Neuronal stem cell (in vitro differentiated cells): Measurements from ENCODE around the gene GPN2. TPM values are rescaled to one million over a fixed set of nuclear protein-coding genes. Genes with fewer than 3 reads are reported as not detected.

ENCODE experiments used
- DNase-seq: peaks from one replicate; pipeline ENCODE4 v3.0.0-alpha.2; 2013; ENCODE audit warnings: low spot score
- H2AFZ ChIP-seq: one replicate; pipeline ENCODE4 v1.6.1; 2013; ENCODE audit warnings: mild to moderate bottlenecking, low read length, inconsistent platforms
- H2AK5ac ChIP-seq: 2 replicates; pipeline ENCODE4 v1.6.1; 2013; ENCODE audit warnings: low read depth, mild to moderate bottlenecking, inconsistent platforms, low read length, moderate library complexity, mixed read lengths
- H2BK120ac ChIP-seq: 2 replicates; pipeline ENCODE4 v1.6.1; 2013; ENCODE audit warnings: low read depth, mild to moderate bottlenecking, inconsistent platforms, low read length, moderate library complexity, mixed read lengths
- H2BK12ac ChIP-seq: one replicate; pipeline ENCODE4 v1.6.1; 2013; ENCODE audit warnings: low read length, inconsistent platforms
- H2BK15ac ChIP-seq: 2 replicates; pipeline ENCODE4 v1.6.1; 2013; ENCODE audit warnings: mild to moderate bottlenecking, low read length, inconsistent platforms, mixed read lengths
- H2BK5ac ChIP-seq: one replicate; pipeline ENCODE4 v1.6.1; 2013; ENCODE audit warnings: inconsistent platforms, mild to moderate bottlenecking, low read length, moderate library complexity
- H3K14ac ChIP-seq: one replicate; pipeline ENCODE4 v1.6.1; 2013; ENCODE audit warnings: low read length, inconsistent platforms
- H3K18ac ChIP-seq: 2 replicates; pipeline ENCODE4 v1.6.1; 2013; ENCODE audit warnings: low read length, inconsistent platforms
- H3K23ac ChIP-seq: 2 replicates; pipeline ENCODE4 v1.6.1; 2013; ENCODE audit warnings: low read depth, mild to moderate bottlenecking, mixed read lengths, low read length, inconsistent platforms; ENCODE audit not compliant: poor library complexity
- H3K27ac ChIP-seq: replicated peaks from 3 replicates; pipeline ENCODE4 v1.5.1; 2013; ENCODE audit warnings: low read length, inconsistent platforms
- H3K27me3 ChIP-seq, 3 experiments: 2 replicates each; pipeline ENCODE4 v1.6.1; 2013; ENCODE audit warnings: low read length in 3 of 3, mild to moderate bottlenecking in 2 of 3, inconsistent platforms in 1 of 3, low read depth in 1 of 3, mixed read lengths in 1 of 3, moderate library complexity in 1 of 3; ENCODE audit not compliant: control insufficient read depth in 3 of 3, insufficient read depth in 3 of 3
- H3K36me3 ChIP-seq, 2 donors: replicated peaks in 1 of 2; 2 replicates each; pipeline ENCODE4 v1.6.1; 2013; ENCODE audit warnings: low read length in 2 of 2; ENCODE audit not compliant: control insufficient read depth in 2 of 2, insufficient read depth in 2 of 2
- H3K4ac ChIP-seq: 2 replicates; pipeline ENCODE4 v1.6.1; 2013; ENCODE audit warnings: inconsistent platforms, mild to moderate bottlenecking, low read length, moderate library complexity
- H3K4me1 ChIP-seq, 2 donors: 1 replicate in 1 of 2; 2 replicates in 1 of 2; pipeline ENCODE4 v1.6.1; 2013; ENCODE audit warnings: low read length in 2 of 2, low read depth in 1 of 2; ENCODE audit not compliant: control insufficient read depth in 2 of 2, insufficient read depth in 1 of 2
- H3K4me2 ChIP-seq: one replicate; pipeline ENCODE4 v1.6.1; 2013; ENCODE audit warnings: mild to moderate bottlenecking, low read length, inconsistent platforms; ENCODE audit not compliant: insufficient read depth, poor library complexity, severe bottlenecking
- H3K4me3 ChIP-seq, 2 donors: 2 replicates each; pipeline ENCODE4 v1.5.1; 2013; ENCODE audit warnings: low read length in 2 of 2, mild to moderate bottlenecking in 2 of 2, inconsistent platforms in 1 of 2, moderate library complexity in 1 of 2
- H3K79me1 ChIP-seq: one replicate; pipeline ENCODE4 v1.6.1; 2013; ENCODE audit warnings: low read depth, mild to moderate bottlenecking, inconsistent platforms, low read length, moderate library complexity
- H3K9ac ChIP-seq: one replicate; pipeline ENCODE4 v1.6.1; 2013; ENCODE audit warnings: mild to moderate bottlenecking, low read depth, low read length, inconsistent platforms; ENCODE audit not compliant: poor library complexity
- H3K9me3 ChIP-seq, 2 donors: replicated peaks in 1 of 2; 2 replicates each; pipeline versions ENCODE3 to v1.6.1; 2013; ENCODE audit warnings: low read length in 2 of 2, mild to moderate bottlenecking in 2 of 2, inconsistent platforms in 1 of 2, low read depth in 1 of 2, mixed read lengths in 1 of 2, moderate library complexity in 1 of 2; ENCODE audit not compliant: control insufficient read depth in 2 of 2, insufficient read depth in 1 of 2
- H4K8ac ChIP-seq: one replicate; pipeline ENCODE4 v1.6.1; 2013; ENCODE audit warnings: low read depth, mild to moderate bottlenecking, inconsistent platforms, low read length, moderate library complexity
- H4K91ac ChIP-seq: one replicate; pipeline ENCODE4 v1.6.1; 2013; ENCODE audit warnings: low read length, low read depth, mild to moderate bottlenecking, inconsistent platforms; ENCODE audit not compliant: poor library complexity
- WGBS, 2 donors: extraction: QIAGEN DNeasy Blood & Tissue Kit; methylation state at CpG; one replicate each; pipeline ENCODE4 v1.1.7; 2013; ENCODE audit warnings: missing lambda C conversion rate in 2 of 2, mixed read lengths in 1 of 2; ENCODE audit not compliant: insufficient read length in 2 of 2, insufficient replicate concordance in 1 of 2; ENCODE audit errors: extremely low coverage in 2 of 2; 5-methylcytosine and 5-hydroxymethylcytosine counted together
- polyA plus RNA-seq, 2 experiments: library from polyadenylated mRNA; stranded (reverse); fragments of 200-250 nt; gene quantifications; one replicate each; pipeline ENCODE4 v1.2.3, GENCODE V29; 2013

Gene GPN2
- 9.7 TPM for polyA plus RNA-seq (2013, experiment 1 of 2)
- polyA plus RNA-seq (2013, experiment 2 of 2) = 11.6 TPM

DNA sequence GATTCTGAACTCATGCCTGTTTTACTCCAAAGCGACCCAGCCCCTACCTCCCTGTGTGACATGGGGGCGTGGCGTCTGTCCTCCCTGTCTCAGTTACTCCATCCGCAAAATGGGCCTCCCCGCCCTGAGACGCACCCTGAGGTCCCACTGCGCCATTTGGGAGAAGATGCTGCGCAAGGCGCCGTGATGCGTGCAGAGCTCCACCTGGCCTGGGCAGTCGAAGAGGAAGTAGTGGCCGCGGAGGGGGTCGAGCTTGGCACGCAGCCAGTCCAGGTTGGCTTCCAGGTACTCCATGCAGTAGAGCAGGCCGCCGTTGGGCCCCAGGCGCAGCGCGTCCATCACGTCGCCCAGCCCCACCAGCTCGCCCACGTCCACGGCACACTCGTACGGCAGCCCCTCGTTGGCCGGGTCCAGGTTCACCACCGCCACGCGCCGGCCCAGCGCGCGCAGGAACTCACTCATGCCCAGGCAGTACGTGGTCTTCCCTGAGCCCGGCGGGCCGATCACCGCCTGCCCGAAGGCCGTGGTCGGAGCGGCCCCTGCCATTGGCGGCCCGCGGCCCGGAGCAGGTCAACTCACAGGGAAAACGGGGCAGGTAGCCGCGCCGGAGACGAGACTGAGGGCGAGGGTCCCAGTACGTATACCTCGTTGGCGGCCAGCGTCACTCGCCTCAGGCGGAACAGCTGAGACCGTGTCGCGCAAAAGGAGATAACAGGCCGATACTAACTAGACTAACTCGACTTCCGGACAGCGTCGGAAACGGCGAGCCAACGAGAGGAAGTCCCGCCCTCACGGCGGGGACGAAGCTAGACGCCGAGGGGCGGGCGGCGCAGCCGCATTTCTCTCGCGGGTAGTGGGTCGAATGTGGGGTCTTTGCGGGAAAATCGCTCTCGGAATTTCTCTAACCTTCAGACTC is at the start of gene GPN2:
Gene GPN2 (minus strand): TSS at position 733 of the 916 bp plus-strand sequence. CDS start 187 bp downstream, at position 546.
- Histone ChIP-seq H2AFZ (peak within 1 kb of the TSS; percentile 94), H3K4me2 (peak within 1 kb of the TSS; percentile 95), H3K23ac (peak within 1 kb of the TSS; percentile 95), H3K14ac (peak within 1 kb of the TSS; percentile 98), H2BK12ac (peak within 1 kb of the TSS; percentile 27), H3K27ac (peak within 1 kb of the TSS; percentile 57), H2AK5ac (peak within 1 kb of the TSS; percentile 69), H3K27me3 (no peaks in the 10 kb centered on the region), H2BK5ac (peak within 1 kb of the TSS; percentile 2), H3K9ac (peak within 1 kb of the TSS; percentile 100), H3K36me3 (peaks cover 31 to 65% of the 10 kb centered on the region in 2 donors), H3K79me1 (peaks cover 7% of the 10 kb centered on the region), H4K91ac (peak within 1 kb of the TSS; percentile 16), H3K18ac (peak within 1 kb of the TSS; percentile 91), H2BK120ac (peak within 1 kb of the TSS; percentile 67), H3K4me3 (peak within 1 kb of the TSS; percentile 70 to 99), H4K8ac (no peak within 1 kb of the TSS), H3K9me3 (no peaks in the 10 kb centered on the region), H2BK15ac (no peak within 1 kb of the TSS), H3K4ac (no peak within 1 kb of the TSS), H3K4me1 (peaks cover 5 to 9% of the 10 kb centered on the region in 2 donors)
- WGBS, 2 donors = no CpG with 5 or more reads among the region's 89 CpGs
- DNase-seq = peak; percentile 56

DNA sequence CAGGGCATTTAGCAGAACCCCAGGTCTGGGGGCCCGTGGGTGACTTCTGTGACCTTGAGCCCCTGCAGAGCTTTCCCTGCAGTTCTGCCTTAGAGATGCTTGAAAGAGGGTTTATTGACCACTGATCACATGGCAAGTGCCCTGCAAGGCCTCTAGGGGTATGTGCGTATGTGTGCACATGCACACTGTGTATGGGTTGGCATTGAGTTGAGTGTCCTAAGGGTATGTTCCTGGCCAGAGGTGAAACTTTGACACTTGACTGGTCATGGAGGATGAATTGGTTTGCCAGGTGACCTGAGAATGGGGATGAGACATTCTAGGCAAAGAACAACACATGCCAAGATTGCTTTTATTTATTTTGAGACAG is 48.6 kb upstream of the GPN2 start:
- no peaks in the 10 kb centered on the region for H3K27me3 ChIP-seq
- no peak overlapping the region for H3K27ac ChIP-seq
- H3K4me2 ChIP-seq = no peak overlapping the region
- no peak overlapping the region for H4K91ac ChIP-seq
- no peak overlapping the region for H3K9ac ChIP-seq
- no peak overlapping the region for H2BK120ac ChIP-seq
- H2BK12ac ChIP-seq = no peak overlapping the region
- no peak overlapping the region for H3K4me3 ChIP-seq
- no peak overlapping the region for H2BK15ac ChIP-seq
- no peaks in the 10 kb centered on the region for H3K4me1 ChIP-seq
- H3K23ac ChIP-seq = no peak overlapping the region
- no peaks in the 10 kb centered on the region for H3K9me3 ChIP-seq
- no peak overlapping the region for H2AK5ac ChIP-seq
- H3K4ac ChIP-seq = no peak overlapping the region
- H4K8ac ChIP-seq = no peak overlapping the region
- H2AFZ ChIP-seq = no peak overlapping the region
- DNase-seq = no peak
- no peak overlapping the region for H3K18ac ChIP-seq
- peaks cover 31 to 81% of the 10 kb centered on the region in 2 donors for H3K36me3 ChIP-seq
- WGBS, 2 donors = no CpG with 5 or more reads among the region's 2 CpGs
- H3K79me1 ChIP-seq = peaks cover 12% of the 10 kb centered on the region
- no peak overlapping the region for H3K14ac ChIP-seq
- H2BK5ac ChIP-seq = no peak overlapping the region

DNA sequence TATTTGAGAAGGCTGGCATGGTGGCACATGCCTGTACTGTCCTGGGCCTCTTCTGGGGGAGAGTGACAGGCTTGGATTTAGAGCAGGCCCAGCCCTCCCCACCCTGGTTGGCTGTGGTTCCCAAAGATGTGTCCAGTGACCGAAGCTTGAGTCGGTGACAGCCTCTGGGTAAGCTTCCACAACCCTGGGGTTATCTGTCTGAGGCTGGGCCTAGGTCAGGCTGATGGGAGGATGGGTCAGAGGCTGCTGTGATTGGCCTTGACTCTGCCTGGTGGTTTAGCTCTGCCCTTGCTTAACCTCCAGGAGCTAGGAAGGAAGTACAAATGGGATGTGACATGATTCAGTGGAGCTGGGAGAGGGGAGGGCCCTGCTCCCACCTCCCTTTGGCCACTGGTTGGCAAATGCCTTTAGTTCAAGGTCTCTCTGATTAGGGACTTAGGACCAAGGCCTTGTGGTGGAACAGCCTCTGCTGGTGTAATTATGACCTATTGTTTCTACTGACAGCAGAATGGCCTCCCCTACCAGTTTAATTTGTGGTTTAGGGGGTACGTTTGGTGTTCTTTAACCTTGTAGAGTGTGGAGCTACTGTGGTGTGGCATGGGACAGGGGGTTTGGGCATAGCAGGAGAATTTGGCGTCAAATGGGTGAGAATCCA is 48.0 kb upstream of the GPN2 start:
- WGBS, 2 donors = no CpG with 5 or more reads among the region's 4 CpGs
- no peak overlapping the region for H2AK5ac ChIP-seq
- no peak overlapping the region for H3K23ac ChIP-seq

DNA sequence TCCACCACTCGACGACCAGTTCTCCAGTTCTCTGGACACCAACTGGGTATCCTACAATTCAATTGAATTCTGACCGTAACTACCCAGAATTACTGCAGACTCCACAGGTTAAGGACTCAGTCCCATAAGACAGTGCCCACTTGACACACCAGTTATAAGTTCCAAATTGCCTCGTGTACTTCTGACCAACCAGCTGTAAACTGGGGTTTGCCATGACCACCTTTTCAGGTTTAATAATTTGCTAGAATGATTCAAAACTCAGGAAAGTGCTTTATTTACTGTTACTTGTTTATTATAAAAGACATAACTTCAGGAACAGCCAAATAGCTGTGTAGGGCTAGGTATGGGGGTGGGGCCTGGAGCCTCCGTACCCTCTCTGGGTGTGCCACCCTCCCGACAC is 46.7 kb upstream of the GPN2 start:
- no peak overlapping the region for H3K4me2 ChIP-seq
- no peak overlapping the region for H3K4me3 ChIP-seq
- no peak overlapping the region for H3K27ac ChIP-seq
- H2BK5ac ChIP-seq = no peak overlapping the region
- H3K9me3 ChIP-seq = no peaks in the 10 kb centered on the region
- no peak overlapping the region for H2BK15ac ChIP-seq
- peaks cover 22 to 81% of the 10 kb centered on the region in 2 donors for H3K36me3 ChIP-seq
- H2BK12ac ChIP-seq = no peak overlapping the region
- H3K27me3 ChIP-seq = no peaks in the 10 kb centered on the region
- no CpG with 5 or more reads among the region's 6 CpGs for WGBS, 2 donors
- H2AFZ ChIP-seq = no peak overlapping the region
- H4K91ac ChIP-seq = no peak overlapping the region
- no peak overlapping the region for H3K9ac ChIP-seq
- no peak overlapping the region for H3K18ac ChIP-seq
- DNase-seq = no peak
- peak overlapping the region; percentile 43 for H4K8ac ChIP-seq
- no peak overlapping the region for H3K23ac ChIP-seq
- no peak overlapping the region for H2BK120ac ChIP-seq
- H3K79me1 ChIP-seq = peaks cover 10% of the 10 kb centered on the region
- no peak overlapping the region for H2AK5ac ChIP-seq
- H3K4me1 ChIP-seq = no peaks in the 10 kb centered on the region
- no peak overlapping the region for H3K14ac ChIP-seq
- H3K4ac ChIP-seq = no peak overlapping the region

More for the DNA sequence above, 48.0 kb upstream of the GPN2 start:
- Histone ChIP-seq H3K4me2 (no peak overlapping the region), H3K9ac (no peak overlapping the region), H2BK12ac (no peak overlapping the region), H2BK5ac (no peak overlapping the region), H2AFZ (no peak overlapping the region), H2BK15ac (no peak overlapping the region), H3K4me3 (no peak overlapping the region), H3K36me3 (peaks cover 27 to 80% of the 10 kb centered on the region in 2 donors), H3K14ac (no peak overlapping the region), H3K4ac (no peak overlapping the region), H2BK120ac (no peak overlapping the region), H3K4me1 (no peaks in the 10 kb centered on the region), H3K79me1 (peaks cover 12% of the 10 kb centered on the region), H3K9me3 (no peaks in the 10 kb centered on the region), H4K8ac (no peak overlapping the region), H4K91ac (no peak overlapping the region), H3K18ac (no peak overlapping the region), H3K27ac (no peak overlapping the region), H3K27me3 (no peaks in the 10 kb centered on the region)
- DNase-seq = no peak
